Ovary (tissue), 9 donors: Measurements from ENCODE around the gene ZNF74. TPM values are rescaled to one million over a fixed set of nuclear protein-coding genes. Genes with fewer than 3 reads are reported as not detected.

Experiments used
- DNase-seq, 5 donors: peaks; one replicate each; pipeline ENCODE4 v3.0.0-alpha.2; 2019 to 2020
- H3K27ac ChIP-seq, 2 donors: fragments of 200-600 bp; one replicate each; pipeline versions ENCODE4 v1.5.1 to v1.8.0; 2019 to 2022
- H3K27me3 ChIP-seq: fragments of 200-600 bp; one replicate; pipeline ENCODE4 v1.8.0; 2022
- H3K36me3 ChIP-seq: fragments of 200-600 bp; sonication (generic); one replicate; pipeline ENCODE4 v1.5.1; 2019
- H3K4me1 ChIP-seq: one replicate; pipeline ENCODE4 v1.8.1; 2013; ENCODE audit warnings: mild to moderate bottlenecking, moderate library complexity; ENCODE audit not compliant: insufficient read depth
- H3K4me3 ChIP-seq: fragments of 200-600 bp; sonication (generic); one replicate; pipeline ENCODE4 v1.5.1; 2017
- H3K9me3 ChIP-seq, 2 donors: fragments of 200-600 bp in 1 of 2; sonication (generic) in 1 of 2; one replicate each; pipeline versions ENCODE4 v1.5.1 to v1.8.1; 2013 to 2019; ENCODE audit warnings: mild to moderate bottlenecking in 1 of 2, moderate library complexity in 1 of 2
- EP300 ChIP-seq: sonication (generic); formaldehyde crosslinking; IDR thresholded peaks from one replicate; pipeline ENCODE4 v1.6.1; 2017; ENCODE audit warnings: antibody characterized with exemption
- POLR2A ChIP-seq: fragments of 450-650 bp; IDR thresholded peaks from one replicate; pipeline ENCODE4 v1.6.1; 2017; ENCODE audit warnings: antibody characterized with exemption, mild to moderate bottlenecking, moderate library complexity
- WGBS, 3 donors: extraction: QIAGEN DNeasy Blood & Tissue Kit in 1 of 3; methylation state at CpG; one replicate each; pipeline versions ENCODE4 v1.1.5 to v1.1.7; 2013 to 2017; 5-methylcytosine and 5-hydroxymethylcytosine counted together
- intact Hi-C, 4 donors: fragments of 100-400 bp; cut with DNase I; formaldehyde crosslinking; loops; one replicate each; pipeline versions ENCODE4 v1.11.0 to v1.15.1; 2022 to 2023
- polyA plus RNA-seq, 2 donors: library from polyadenylated mRNA; stranded (reverse); fragments of 200-250 nt in 1 of 2; fragments of 350-450 nt in 1 of 2; fragmentation: Illumina TruSeq in 1 of 2; extraction: RNeasy Lipid Tissue Mini Kit (QIAGEN cat#74804) in 1 of 2; gene quantifications; one replicate each; pipeline ENCODE4 v1.2.3, GENCODE V29; 2013 to 2014
- total RNA-seq, 7 donors: library from RNA; depleted of rRNA in 2 of 7; stranded (reverse); fragments of >200 nt in 2 of 7; fragmentation: NEBNext Ultra II Directional in 3 of 7; extraction: Animal tissue kit (Norgen Biotek cat#: 25700) in 3 of 7; gene quantifications; one replicate each; pipeline versions ENCODE4 v1.1.0 to v1.2.4, GENCODE V29; 2016 to 2023
- TF ChIP-seq, protein P1 (sequence below), 3 donors: fragments of 450-650 bp in 2 of 3; fragments of 200-600 bp in 1 of 3; IDR thresholded peaks; one replicate each; pipeline versions ENCODE4 v1.5.1 to v1.8.0; 2016 to 2022; ENCODE audit warnings: antibody characterized with exemption in 3 of 3, mild to moderate bottlenecking in 1 of 3
- donor health status: DM: no; HTN: no; CAD: no; lungs with moderate emphysema.
- donor health status: DM: no; HTN: no; CAD: no.
- donor health status: Bipolar disorder and iron deficiency.
- donor health status: DM: yes; HTN: yes; CAD: no.
- donor health status: DM: no; HTN: no; CAD: no.
- donor health status: DM: yes; HTN: yes; CAD: no.

ZNF74 gene
- total and polyA plus RNA-seq, 9 donors, result 6.1 to 16.8 (median 11.6) TPM

DNA sequence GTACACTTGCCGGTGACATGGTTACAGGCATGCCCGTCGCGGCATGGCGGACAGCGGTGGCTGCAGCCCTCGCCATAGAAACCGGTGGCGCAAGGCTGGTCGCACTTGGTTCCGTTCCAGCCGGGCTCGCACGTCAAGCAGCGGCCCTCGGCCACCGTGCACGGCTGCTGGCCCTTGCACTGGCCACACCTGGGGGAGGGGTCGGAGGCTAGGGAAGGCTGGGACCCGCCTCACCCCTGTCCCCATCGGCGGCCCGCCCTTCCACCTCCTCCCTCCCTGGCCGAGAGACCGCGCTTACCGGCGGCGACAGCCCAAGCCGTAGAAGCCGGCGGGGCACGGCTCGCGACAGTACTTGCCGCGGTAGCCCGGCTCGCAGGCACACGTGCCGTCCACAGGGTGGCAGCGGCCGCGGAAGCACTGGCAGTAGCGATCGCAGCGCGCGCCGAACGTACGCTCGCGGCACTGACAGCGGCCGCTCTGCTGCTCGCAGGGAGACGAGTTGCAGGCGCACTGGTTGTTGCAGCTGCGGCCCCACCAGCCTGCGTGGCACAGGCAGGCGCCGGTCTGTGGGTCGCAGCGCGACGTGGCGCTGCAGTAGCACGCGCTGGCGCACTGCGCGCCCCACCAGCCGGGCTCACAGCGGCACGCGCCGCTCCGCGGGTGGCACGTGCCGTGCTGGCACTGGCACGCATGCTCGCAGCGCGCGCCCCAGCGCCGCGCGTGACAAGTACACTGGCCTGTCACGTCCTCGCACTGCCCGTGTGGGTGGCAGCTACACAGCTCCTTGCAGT, 37.0 kb downstream of the ZNF74 start:
- TF ChIP-seq POLR2A, result no peak
- TF ChIP-seq, protein P1, sequence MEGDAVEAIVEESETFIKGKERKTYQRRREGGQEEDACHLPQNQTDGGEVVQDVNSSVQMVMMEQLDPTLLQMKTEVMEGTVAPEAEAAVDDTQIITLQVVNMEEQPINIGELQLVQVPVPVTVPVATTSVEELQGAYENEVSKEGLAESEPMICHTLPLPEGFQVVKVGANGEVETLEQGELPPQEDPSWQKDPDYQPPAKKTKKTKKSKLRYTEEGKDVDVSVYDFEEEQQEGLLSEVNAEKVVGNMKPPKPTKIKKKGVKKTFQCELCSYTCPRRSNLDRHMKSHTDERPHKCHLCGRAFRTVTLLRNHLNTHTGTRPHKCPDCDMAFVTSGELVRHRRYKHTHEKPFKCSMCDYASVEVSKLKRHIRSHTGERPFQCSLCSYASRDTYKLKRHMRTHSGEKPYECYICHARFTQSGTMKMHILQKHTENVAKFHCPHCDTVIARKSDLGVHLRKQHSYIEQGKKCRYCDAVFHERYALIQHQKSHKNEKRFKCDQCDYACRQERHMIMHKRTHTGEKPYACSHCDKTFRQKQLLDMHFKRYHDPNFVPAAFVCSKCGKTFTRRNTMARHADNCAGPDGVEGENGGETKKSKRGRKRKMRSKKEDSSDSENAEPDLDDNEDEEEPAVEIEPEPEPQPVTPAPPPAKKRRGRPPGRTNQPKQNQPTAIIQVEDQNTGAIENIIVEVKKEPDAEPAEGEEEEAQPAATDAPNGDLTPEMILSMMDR (IDR thresholded peaks at IDR 0.05), result no peak
- no peak for TF ChIP-seq EP300
- peaks cover 7% of the 10 kb centered on the region for H3K4me1 ChIP-seq
- WGBS, 3 donors, result 56 to 75% (median 58%) methylated on average over 78 to 94 of the region's 94 CpGs
- H3K4me3 ChIP-seq, result no peak overlapping the region
- H3K9me3 ChIP-seq, result no peaks in the 10 kb centered on the region
- H3K27ac ChIP-seq, result no peak overlapping the region
- intact Hi-C loops, result no loop called here
- H3K27me3 ChIP-seq, result no peaks in the 10 kb centered on the region
- peak in 2 of 5 donors; percentile 31 to 55 for DNase-seq
- H3K36me3 ChIP-seq, result no peaks in the 10 kb centered on the region

GRCh38 chr22:20431511-20432192, 37.7 kb downstream of the ZNF74 start:
- H3K9me3 ChIP-seq, result no peaks in the 10 kb centered on the region
- H3K36me3 ChIP-seq, result no peaks in the 10 kb centered on the region
- H3K27ac ChIP-seq, result no peak overlapping the region
- intact Hi-C loops, result no loop called here
- H3K4me1 ChIP-seq, result peaks cover 8% of the 10 kb centered on the region
- TF ChIP-seq POLR2A (no peak), EP300 (no peak)
- TF ChIP-seq, protein P1 (IDR thresholded peaks at IDR 0.05), result no peak
- WGBS, 3 donors, result 60 to 62% (median 60%) methylated on average over 40 to 50 of the region's 50 CpGs
- peak in 2 of 5 donors; percentile 23 to 38 for DNase-seq
- H3K27me3 ChIP-seq, result no peaks in the 10 kb centered on the region
- no peak overlapping the region for H3K4me3 ChIP-seq

- H3K9me3 ChIP-seq, result no peaks in the 10 kb centered on the region
- H3K27me3 ChIP-seq, result no peaks in the 10 kb centered on the region
- no peak overlapping the region for H3K27ac ChIP-seq
- 57 to 96% (median 83%) methylated on average over 3 of the region's 3 CpGs for WGBS, 3 donors
- DNase-seq, result peak in 2 of 5 donors; percentile 16 to 28
- H3K4me1 ChIP-seq, result peaks cover 8% of the 10 kb centered on the region
- no peaks in the 10 kb centered on the region for H3K36me3 ChIP-seq
- no peak overlapping the region for H3K4me3 ChIP-seq
- intact Hi-C loops, result no loop called here
- no peak for TF ChIP-seq POLR2A
- TF ChIP-seq EP300, result no peak
- TF ChIP-seq, protein P1 (IDR thresholded peaks at IDR 0.05), result no peak
Observed at GRCh38 chr22:20432244-20432686, 38.3 kb downstream of the ZNF74 start.

- TF ChIP-seq, protein P1 (IDR thresholded peaks at IDR 0.05), result no peak
- TF ChIP-seq EP300, result no peak
- TF ChIP-seq POLR2A, result no peak
- Histone ChIP-seq H3K4me3 (no peak overlapping the region), H3K27ac (no peak overlapping the region), H3K27me3 (no peaks in the 10 kb centered on the region), H3K9me3 (no peaks in the 10 kb centered on the region), H3K4me1 (peaks cover 8% of the 10 kb centered on the region), H3K36me3 (no peaks in the 10 kb centered on the region)
- 86 to 93% (median 88%) methylated on average over 11 of the region's 11 CpGs for WGBS, 3 donors
- DNase-seq, result peak in 2 of 5 donors; percentile 17 to 31
- intact Hi-C loops, result no loop called here
Observed at GRCh38 chr22:20433191-20433590, 39.2 kb downstream of the ZNF74 start.
